Endodermal cell (in vitro differentiated cells): Measurements from ENCODE around the gene CHKB. TPM values are rescaled to one million over a fixed set of nuclear protein-coding genes. Genes with fewer than 3 reads are reported as not detected.
"Not testable (repeated sequence)": the region's sequence is repeated elsewhere in the genome, so short reads cannot be mapped to it uniquely, and the experiment has no call there.

Source experiments
- DNase-seq: peaks from one replicate; pipeline ENCODE4 v3.0.0-alpha.2; 2017
- H3K27ac ChIP-seq: 2 replicates; pipeline ENCODE4 v1.5.1; 2013; ENCODE audit warnings: mild to moderate bottlenecking, low read depth, low read length, moderate library complexity
- H3K27me3 ChIP-seq: 2 replicates; pipeline ENCODE4 v1.6.1; 2013; ENCODE audit warnings: mild to moderate bottlenecking, low read length, moderate library complexity; ENCODE audit not compliant: insufficient read depth, control insufficient read depth, poor library complexity, severe bottlenecking
- H3K36me3 ChIP-seq: 2 replicates; pipeline ENCODE4 v1.7.0; 2013; ENCODE audit warnings: mild to moderate bottlenecking, low read length, moderate library complexity; ENCODE audit not compliant: control insufficient read depth, insufficient read depth
- H3K4me1 ChIP-seq: one replicate; pipeline ENCODE4 v1.7.0; 2013; ENCODE audit warnings: low read length; ENCODE audit not compliant: control insufficient read depth, insufficient read depth
- H3K4me3 ChIP-seq: 2 replicates; pipeline ENCODE4 v1.5.1; 2013; ENCODE audit warnings: mild to moderate bottlenecking, low read length, moderate library complexity
- H3K9ac ChIP-seq: 2 replicates; pipeline ENCODE4 v1.6.1; 2013; ENCODE audit warnings: mild to moderate bottlenecking, low read length, moderate library complexity; ENCODE audit not compliant: poor library complexity, severe bottlenecking; ENCODE audit errors: extremely low read depth
- H3K9me3 ChIP-seq: 2 replicates; pipeline ENCODE4 v1.6.1; 2013; ENCODE audit warnings: mild to moderate bottlenecking, low read length, moderate library complexity; ENCODE audit not compliant: control insufficient read depth
- H3K27ac Mint-ChIP-seq: 2 replicates; pipeline ENCODE4 v1.8.0; 2020; ENCODE audit warnings: mixed read lengths
- H3K27me3 Mint-ChIP-seq: 2 replicates; pipeline ENCODE4 v1.8.0; 2021; ENCODE audit warnings: mild to moderate bottlenecking, mixed read lengths; ENCODE audit not compliant: insufficient read depth
- H3K36me3 Mint-ChIP-seq: 2 replicates; pipeline ENCODE4 v1.8.0; 2020; ENCODE audit warnings: low read depth, mixed read lengths
- H3K4me1 Mint-ChIP-seq: 2 replicates; pipeline ENCODE4 v1.8.0; 2020; ENCODE audit warnings: mixed read lengths
- H3K4me3 Mint-ChIP-seq: 2 replicates; pipeline ENCODE4 v1.8.0; 2020; ENCODE audit warnings: mild to moderate bottlenecking, moderate library complexity, mixed read lengths
- H3K9me3 Mint-ChIP-seq: 2 replicates; pipeline ENCODE4 v1.8.0; 2020; ENCODE audit warnings: mild to moderate bottlenecking, mixed read lengths
- CTCF ChIP-seq: fragments of 200-600 bp; sonication (generic); conservative IDR thresholded peaks from 2 replicates; pipeline ENCODE4 v1.5.0; 2021; ENCODE audit warnings: antibody characterized with exemption, mild to moderate bottlenecking
- WGBS, 2 experiments: methylation state at CpG; one replicate each; pipeline versions ENCODE4 v1.1.5 to v1.1.7; 2013; ENCODE audit warnings: missing lambda C conversion rate in 2 of 2, mixed read lengths in 1 of 2; ENCODE audit not compliant: insufficient coverage in 1 of 2, insufficient read length in 1 of 2; 5-methylcytosine and 5-hydroxymethylcytosine counted together
- total RNA-seq, 2 donors: library from RNA; stranded (reverse); fragmentation: NEBNext Ultra II Directional in 1 of 2; extraction: Animal tissue kit (Norgen Biotek cat#: 25700) in 1 of 2; gene quantifications; 2 replicates in 1 of 2; 3 replicates in 1 of 2; pipeline ENCODE4 v1.2.1, GENCODE V29; 2021

The CHKB gene
- total RNA-seq, 2 donors from 2014 or later = 108 TPM

GRCh38 chr22:50609599-50609998 lies 26.9 kb upstream of the CHKB start:
- no peak for DNase-seq
- WGBS, 2 experiments = 85 to 100% methylated on average over 5 to 12 of the region's 12 CpGs
- H3K4me3 Mint-ChIP-seq = no peak overlapping the region
- H3K27ac ChIP-seq = no peak overlapping the region
- H3K4me1 Mint-ChIP-seq = no peaks in the 10 kb centered on the region
- H3K36me3 ChIP-seq = no peaks in the 10 kb centered on the region
- H3K27me3 ChIP-seq = peaks cover 50% of the 10 kb centered on the region
- no peak overlapping the region for H3K4me3 ChIP-seq
- H3K27me3 Mint-ChIP-seq = peaks cover 82% of the 10 kb centered on the region
- no peak overlapping the region for H3K27ac Mint-ChIP-seq
- H3K36me3 Mint-ChIP-seq = no peaks in the 10 kb centered on the region
- no peaks in the 10 kb centered on the region for H3K9me3 Mint-ChIP-seq
- H3K9ac ChIP-seq = no peak overlapping the region
- H3K9me3 ChIP-seq = no peaks in the 10 kb centered on the region
- TF ChIP-seq CTCF = no peak
- H3K4me1 ChIP-seq = no peaks in the 10 kb centered on the region

DNA sequence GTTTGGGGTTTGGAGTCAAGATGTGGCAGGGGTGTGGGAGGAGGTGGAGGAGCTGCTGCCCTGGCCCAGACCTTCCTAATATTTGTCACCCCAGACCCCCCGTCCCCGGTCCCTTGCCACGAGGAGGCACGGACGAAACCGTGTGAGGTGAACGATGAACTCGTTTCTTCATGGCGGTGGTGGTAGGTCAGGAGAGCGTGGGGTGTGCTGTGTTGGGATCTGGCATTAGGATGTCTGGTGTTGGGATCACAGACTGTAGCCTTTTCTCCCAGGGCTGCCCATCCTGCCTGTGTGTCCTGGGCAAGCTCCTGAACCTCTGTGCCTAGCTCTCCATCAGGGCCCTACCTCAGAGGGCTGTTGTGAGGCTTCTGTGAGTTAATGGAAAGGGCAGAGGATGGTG lies 26.3 kb upstream of the CHKB start:
- H3K27ac ChIP-seq = no peak overlapping the region
- no peaks in the 10 kb centered on the region for H3K36me3 ChIP-seq
- Mint-ChIP-seq H3K4me1 (no peaks in the 10 kb centered on the region), H3K27me3 (peaks cover 83% of the 10 kb centered on the region), H3K9me3 (no peaks in the 10 kb centered on the region), H3K27ac (no peak overlapping the region), H3K36me3 (no peaks in the 10 kb centered on the region), H3K4me3 (no peak overlapping the region)
- H3K4me3 ChIP-seq = no peak overlapping the region
- H3K9me3 ChIP-seq = no peaks in the 10 kb centered on the region
- H3K9ac ChIP-seq = no peak overlapping the region
- no peak for DNase-seq
- peaks cover 54% of the 10 kb centered on the region for H3K27me3 ChIP-seq
- WGBS, 2 experiments = 89 to 93% methylated on average over 8 to 10 of the region's 10 CpGs
- no peak for TF ChIP-seq CTCF
- no peaks in the 10 kb centered on the region for H3K4me1 ChIP-seq

- not testable (repeated sequence) for H3K4me3 ChIP-seq, H3K27ac ChIP-seq, H3K4me1 Mint-ChIP-seq, H3K4me3 Mint-ChIP-seq, H3K9ac ChIP-seq, H3K9me3 ChIP-seq, DNase-seq, H3K27ac Mint-ChIP-seq, H3K36me3 ChIP-seq, H3K36me3 Mint-ChIP-seq, H3K4me1 ChIP-seq, H3K9me3 Mint-ChIP-seq
- H3K27me3 Mint-ChIP-seq = peaks cover 85% of the 10 kb centered on the region
- 90 to 91% methylated on average over 24 to 39 of the region's 39 CpGs for WGBS, 2 experiments
- peaks cover 57% of the 10 kb centered on the region for H3K27me3 ChIP-seq
These were observed 25.6 kb upstream of the CHKB start for GRCh38 chr22:50608058-50608840.
